Neuron (in vitro differentiated cells): ENCODE measurements around the gene CRYBA4.

Experiments
- H2AFZ ChIP-seq: one replicate; pipeline ENCODE4 v1.6.1; 2013; ENCODE audit warnings: low read depth, mild to moderate bottlenecking, inconsistent platforms, low read length, moderate library complexity
- H3K27me3 ChIP-seq: one replicate; pipeline ENCODE4 v1.6.1; 2013; ENCODE audit warnings: low read length; ENCODE audit not compliant: insufficient read depth
- H3K36me3 ChIP-seq: one replicate; pipeline ENCODE4 v1.6.1; 2013; ENCODE audit warnings: low read length; ENCODE audit not compliant: insufficient read depth
- H3K4me1 ChIP-seq: one replicate; pipeline ENCODE4 v1.6.1; 2013; ENCODE audit warnings: low read length; ENCODE audit not compliant: insufficient read depth
- H3K4me3 ChIP-seq: 2 replicates; pipeline ENCODE4 v1.5.1; 2013; ENCODE audit warnings: mild to moderate bottlenecking, low read length, moderate library complexity
- H3K9me3 ChIP-seq: one replicate; pipeline ENCODE4 v1.6.1; 2013; ENCODE audit warnings: low read length

The CRYBA4 gene

GRCh38 chr22:26648011-26648497 is 26.3 kb downstream of the CRYBA4 start:
- H2AFZ ChIP-seq: no peak overlapping the region
- no peaks in the 10 kb centered on the region for H3K27me3 ChIP-seq
- peak overlapping the region; percentile 18 for H3K4me3 ChIP-seq
- no peaks in the 10 kb centered on the region for H3K36me3 ChIP-seq
- H3K9me3 ChIP-seq: no peaks in the 10 kb centered on the region
- H3K4me1 ChIP-seq: peaks cover 65% of the 10 kb centered on the region

- no peak overlapping the region for H2AFZ ChIP-seq
- H3K9me3 ChIP-seq: no peaks in the 10 kb centered on the region
- no peaks in the 10 kb centered on the region for H3K36me3 ChIP-seq
- H3K4me1 ChIP-seq: peaks cover 58% of the 10 kb centered on the region
- peak overlapping the region; percentile 18 for H3K4me3 ChIP-seq
- no peaks in the 10 kb centered on the region for H3K27me3 ChIP-seq
These were observed 27.0 kb downstream of the CRYBA4 start for GRCh38 chr22:26648528-26649388.

GRCh38 chr22:26650722-26651421 is 29.1 kb downstream of the CRYBA4 start:
- Histone ChIP-seq H3K27me3 (no peaks in the 10 kb centered on the region), H2AFZ (no peak overlapping the region), H3K4me3 (no peak overlapping the region), H3K9me3 (no peaks in the 10 kb centered on the region), H3K4me1 (peaks cover 44% of the 10 kb centered on the region), H3K36me3 (no peaks in the 10 kb centered on the region)

DNA sequence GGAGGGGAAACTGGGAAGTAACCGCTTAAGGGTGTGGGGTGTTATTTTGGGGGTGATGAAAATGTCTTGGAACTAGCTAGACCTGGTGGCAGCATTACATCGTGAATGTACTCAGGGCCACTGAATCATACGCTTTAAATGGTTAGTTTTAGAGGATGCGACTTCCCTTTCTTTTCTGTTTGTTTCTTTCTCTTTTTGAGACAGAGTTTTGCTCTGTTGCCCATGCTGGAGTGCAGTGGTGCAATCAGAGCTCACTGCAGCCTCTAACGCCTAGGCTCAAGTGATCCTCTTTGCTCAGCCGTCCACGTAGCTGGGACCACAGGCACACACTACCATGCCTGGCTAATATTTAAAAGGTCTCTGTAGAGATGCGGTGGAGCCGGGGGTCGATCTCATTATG is 30.1 kb downstream of the CRYBA4 start:
- H3K36me3 ChIP-seq: no peaks in the 10 kb centered on the region
- no peak overlapping the region for H2AFZ ChIP-seq
- no peaks in the 10 kb centered on the region for H3K9me3 ChIP-seq
- H3K27me3 ChIP-seq: no peaks in the 10 kb centered on the region
- no peak overlapping the region for H3K4me3 ChIP-seq
- H3K4me1 ChIP-seq: peaks cover 35% of the 10 kb centered on the region

- Histone ChIP-seq H2AFZ (peak within 1 kb of the TSS; percentile 55), H3K36me3 (peaks cover 2% of the 10 kb centered on the region), H3K4me3 (peak within 1 kb of the TSS; percentile 64), H3K9me3 (no peaks in the 10 kb centered on the region), H3K4me1 (peaks cover 40% of the 10 kb centered on the region), H3K27me3 (no peaks in the 10 kb centered on the region)
These were observed 35.4 kb downstream of the CRYBA4 start, which contains the start of gene MIAT for GRCh38 chr22:26656891-26657851. MIAT (plus strand) TSS chr22:26657588.

GRCh38 chr22:26658161-26658560 is 36.4 kb downstream of the CRYBA4 start:
- no peaks in the 10 kb centered on the region for H3K27me3 ChIP-seq
- H2AFZ ChIP-seq: no peak overlapping the region

GRCh38 chr22:26658671-26659478 is 37.1 kb downstream of the CRYBA4 start:
- Histone ChIP-seq H3K4me1 (peaks cover 44% of the 10 kb centered on the region), H3K36me3 (peaks cover 17% of the 10 kb centered on the region), H3K4me3 (peak overlapping the region; percentile 64), H2AFZ (no peak overlapping the region), H3K27me3 (no peaks in the 10 kb centered on the region), H3K9me3 (no peaks in the 10 kb centered on the region)

More at GRCh38 chr22:26658161-26658560, 36.4 kb downstream of the CRYBA4 start:
- H3K4me1 ChIP-seq: peaks cover 44% of the 10 kb centered on the region
- peaks cover 11% of the 10 kb centered on the region for H3K36me3 ChIP-seq
- H3K4me3 ChIP-seq: peak overlapping the region; percentile 64
- H3K9me3 ChIP-seq: no peaks in the 10 kb centered on the region

DNA sequence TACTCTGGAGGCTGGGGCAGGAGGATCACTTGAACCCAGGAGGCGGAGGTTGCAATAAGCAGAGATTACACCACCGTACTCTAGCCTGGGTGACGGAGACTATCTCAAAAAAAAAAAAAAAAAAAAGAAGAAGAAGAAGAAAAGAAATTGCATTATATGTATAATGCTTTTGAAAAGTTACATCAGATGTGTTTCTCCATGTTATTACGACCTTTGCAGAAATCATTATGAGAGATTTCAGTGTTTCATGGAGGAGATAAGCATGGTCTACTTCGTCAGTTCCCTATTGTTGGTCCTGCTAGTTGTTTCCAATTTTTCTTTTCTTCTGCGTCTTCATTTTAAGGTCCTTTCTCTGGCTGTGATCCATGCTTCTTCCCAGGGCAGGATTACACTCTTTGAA is 38.6 kb downstream of the CRYBA4 start:
- H3K36me3 ChIP-seq: peaks cover 20% of the 10 kb centered on the region
- no peak overlapping the region for H2AFZ ChIP-seq
- no peaks in the 10 kb centered on the region for H3K9me3 ChIP-seq
- no peaks in the 10 kb centered on the region for H3K27me3 ChIP-seq
- H3K4me1 ChIP-seq: peaks cover 46% of the 10 kb centered on the region
- H3K4me3 ChIP-seq: peak overlapping the region; percentile 31

GRCh38 chr22:26660961-26661578 is 39.3 kb downstream of the CRYBA4 start:
- peak overlapping the region; percentile 31 for H3K4me3 ChIP-seq
- no peaks in the 10 kb centered on the region for H3K27me3 ChIP-seq
- H3K36me3 ChIP-seq: peaks cover 25% of the 10 kb centered on the region
- H2AFZ ChIP-seq: no peak overlapping the region
- peaks cover 46% of the 10 kb centered on the region for H3K4me1 ChIP-seq
- H3K9me3 ChIP-seq: no peaks in the 10 kb centered on the region

DNA sequence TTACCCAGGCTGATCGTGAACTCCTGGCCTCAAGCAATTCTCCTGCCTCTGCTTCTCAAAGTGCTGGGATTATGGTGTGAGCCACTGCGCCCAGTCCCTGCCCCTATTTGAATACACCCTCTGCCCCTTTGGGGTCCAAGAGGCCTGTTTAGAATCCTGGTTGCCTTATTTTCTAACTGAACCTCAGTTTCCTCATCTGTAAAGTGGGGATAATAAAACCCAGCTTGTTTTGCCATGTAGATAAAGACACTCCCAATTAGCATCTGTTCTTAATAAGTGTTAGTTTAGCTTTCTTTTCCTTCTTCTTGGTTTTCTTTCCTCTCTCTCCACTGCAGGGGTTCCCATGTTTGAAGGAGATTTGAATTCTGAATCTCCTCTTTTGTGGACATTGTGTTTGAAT is 40.4 kb downstream of the CRYBA4 start:
- Histone ChIP-seq H3K4me3 (no peak overlapping the region), H3K27me3 (no peaks in the 10 kb centered on the region), H3K36me3 (peaks cover 36% of the 10 kb centered on the region), H3K9me3 (no peaks in the 10 kb centered on the region), H3K4me1 (peaks cover 42% of the 10 kb centered on the region), H2AFZ (no peak overlapping the region)

- H2AFZ ChIP-seq: no peak overlapping the region
- peaks cover 37% of the 10 kb centered on the region for H3K4me1 ChIP-seq
- H3K36me3 ChIP-seq: peaks cover 49% of the 10 kb centered on the region
- H3K4me3 ChIP-seq: no peak overlapping the region
- H3K9me3 ChIP-seq: no peaks in the 10 kb centered on the region
- no peaks in the 10 kb centered on the region for H3K27me3 ChIP-seq
These were observed 41.7 kb downstream of the CRYBA4 start for GRCh38 chr22:26663374-26663923.
